Embryonic facial prominence (tissue), 1 donor: ENCODE measurements around the gene HFM1.
"Not testable (repeated sequence)": the region's sequence is repeated elsewhere in the genome, so short reads cannot be mapped to it uniquely, and the experiment has no call there.

ENCODE experiments used
- DNase-seq: peaks from one replicate; pipeline ENCODE4 v3.0.0-alpha.2; 2016; ENCODE audit errors: extremely low spot score

HFM1 gene

DNA sequence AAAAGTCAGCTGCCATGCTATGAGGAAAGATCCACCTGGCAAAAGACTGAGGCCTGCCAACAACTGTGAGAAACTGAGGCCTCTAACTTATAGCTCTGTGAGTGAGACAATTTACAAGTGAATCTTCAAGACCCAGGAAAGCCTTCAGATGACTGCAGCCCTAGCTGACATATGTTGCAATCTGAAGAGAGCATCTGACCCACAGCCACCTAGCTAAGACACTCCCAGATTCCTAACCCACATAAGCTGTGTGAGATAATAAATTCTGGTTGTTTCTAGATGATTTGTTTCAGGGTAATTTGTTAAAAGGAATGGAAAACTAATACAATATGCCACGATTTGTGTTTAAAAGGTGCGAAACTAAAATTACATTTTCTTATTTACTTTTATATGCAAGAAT lies 55.1 kb downstream of the HFM1 start:
- no peak for DNase-seq

DNA sequence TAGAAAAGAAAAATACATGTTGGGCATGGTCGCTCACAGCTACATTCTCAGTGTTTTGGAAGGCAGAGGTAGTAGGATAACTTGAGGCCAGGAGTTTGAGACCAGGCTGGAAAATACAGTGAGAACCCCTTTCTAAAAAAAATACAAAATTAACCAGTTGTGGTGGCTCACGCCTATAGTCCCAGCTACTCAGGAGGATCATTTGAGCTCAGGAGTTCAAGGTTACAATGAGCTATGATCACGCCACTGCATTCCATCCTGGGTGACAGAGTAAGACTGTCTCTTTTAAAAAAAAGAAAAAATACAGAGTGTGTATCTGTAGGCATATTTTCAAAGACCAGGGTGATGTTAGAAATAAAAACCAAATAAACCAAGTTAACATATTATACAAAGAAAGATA lies 57.8 kb downstream of the HFM1 start:
- no peak for DNase-seq

DNA sequence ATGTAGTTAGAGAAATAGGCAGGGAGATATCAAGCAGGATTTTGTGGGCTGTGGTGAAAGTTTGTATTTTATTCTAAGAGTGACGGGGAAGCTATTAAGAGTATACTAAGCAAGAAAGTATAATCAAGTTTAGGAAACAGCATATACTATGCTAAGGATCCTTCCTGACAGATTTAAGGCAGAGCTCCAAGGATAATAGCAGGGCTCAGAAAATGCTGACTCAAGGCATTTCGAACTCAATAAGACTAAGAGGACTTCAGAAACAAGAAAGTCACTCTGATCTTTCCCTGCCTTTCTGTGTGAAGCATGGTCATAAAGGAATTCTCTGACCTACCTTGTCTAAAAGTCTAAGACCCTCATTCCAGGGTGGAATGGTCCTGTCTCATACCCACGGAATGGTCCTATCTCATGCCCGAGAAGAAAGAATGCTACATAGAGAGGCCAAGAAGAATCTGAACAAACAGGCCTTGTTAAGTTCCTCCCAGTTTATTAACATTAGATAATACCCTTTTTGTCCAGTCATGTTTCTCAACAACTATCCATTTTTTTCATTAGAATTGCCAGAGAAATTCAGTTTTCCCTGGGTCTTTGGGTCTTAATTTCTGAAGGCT lies 59.1 kb downstream of the HFM1 start:
- DNase-seq: no peak

- DNase-seq: no peak
These were observed 66.1 kb downstream of the HFM1 start for GRCh38 chr1:91338501-91338900.

DNA sequence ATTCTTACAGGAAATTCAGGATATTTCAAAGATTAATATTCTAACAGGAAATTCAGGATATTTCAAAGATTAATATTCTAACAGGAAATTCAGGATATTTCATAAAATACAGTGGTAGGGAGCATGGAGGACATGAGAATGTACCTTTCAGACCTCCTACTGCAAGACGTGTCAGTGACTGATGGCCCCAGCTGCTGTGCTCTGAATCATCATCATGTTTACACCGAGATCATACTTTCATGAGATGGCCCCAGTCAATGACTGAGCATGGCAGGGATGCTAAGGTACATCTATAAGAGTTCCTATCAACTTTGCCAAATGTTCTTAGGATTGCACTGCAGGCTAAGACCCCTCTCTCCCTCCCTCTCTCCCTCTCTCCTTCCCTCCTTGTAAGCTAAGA lies 69.0 kb downstream of the HFM1 start:
- no peak for DNase-seq

DNA sequence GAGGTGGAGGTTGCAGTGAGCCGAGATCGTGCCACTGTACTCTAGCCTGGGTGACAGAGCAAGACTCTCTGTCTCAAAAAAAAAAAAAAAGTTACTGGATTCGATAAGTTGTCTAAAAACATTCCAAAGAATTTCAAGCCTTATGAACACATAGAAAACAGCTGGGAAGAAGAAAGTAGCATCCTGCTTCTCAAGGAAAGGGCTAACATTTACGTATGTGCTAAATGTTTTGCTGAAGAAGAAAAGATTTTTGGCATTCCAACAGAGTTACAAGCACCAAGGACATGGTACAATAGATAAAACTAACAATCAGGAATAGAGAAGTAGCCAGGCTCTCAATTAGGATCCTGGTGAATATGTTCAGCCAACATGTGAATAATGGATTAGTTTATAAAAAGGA lies 69.8 kb downstream of the HFM1 start:
- no peak for DNase-seq

GRCh38 chr1:91325456-91325855 lies 79.2 kb downstream of the HFM1 start:
- no peak for DNase-seq

DNA sequence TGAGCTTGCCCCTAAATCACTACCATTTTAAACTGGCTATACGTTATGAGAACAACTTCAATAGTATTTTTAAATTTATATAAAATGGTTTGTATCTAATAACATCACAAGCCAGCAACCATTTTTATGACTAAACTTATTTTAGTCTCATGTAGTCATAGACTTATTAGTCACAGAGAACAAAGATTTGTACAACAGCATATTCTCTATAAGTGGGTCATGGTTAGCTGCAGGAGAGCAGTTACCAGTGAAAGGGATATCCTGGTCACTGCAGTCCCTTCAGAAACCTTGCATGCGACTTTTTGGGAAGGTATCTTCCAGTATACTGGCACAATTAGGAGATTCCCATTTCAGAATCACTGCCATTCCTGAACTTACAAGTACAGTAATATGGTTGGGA lies 90.0 kb downstream of the HFM1 start:
- DNase-seq: no peak

- no peak for DNase-seq
These were observed 93.0 kb downstream of the HFM1 start for GRCh38 chr1:91311672-91312071.

GRCh38 chr1:91308544-91308943 lies 96.1 kb downstream of the HFM1 start:
- no peak for DNase-seq

- no peak for DNase-seq
These were observed 96.7 kb downstream of the HFM1 start for GRCh38 chr1:91307784-91308409.

GRCh38 chr1:91303165-91303564 lies 101.5 kb downstream of the HFM1 start:
- no peak for DNase-seq

GRCh38 chr1:91288843-91289553 lies 115.6 kb downstream of the HFM1 start:
- DNase-seq: not testable (repeated sequence)

- not testable (repeated sequence) for DNase-seq
These were observed 117.7 kb downstream of the HFM1 start for GRCh38 chr1:91286962-91287317.

DNA sequence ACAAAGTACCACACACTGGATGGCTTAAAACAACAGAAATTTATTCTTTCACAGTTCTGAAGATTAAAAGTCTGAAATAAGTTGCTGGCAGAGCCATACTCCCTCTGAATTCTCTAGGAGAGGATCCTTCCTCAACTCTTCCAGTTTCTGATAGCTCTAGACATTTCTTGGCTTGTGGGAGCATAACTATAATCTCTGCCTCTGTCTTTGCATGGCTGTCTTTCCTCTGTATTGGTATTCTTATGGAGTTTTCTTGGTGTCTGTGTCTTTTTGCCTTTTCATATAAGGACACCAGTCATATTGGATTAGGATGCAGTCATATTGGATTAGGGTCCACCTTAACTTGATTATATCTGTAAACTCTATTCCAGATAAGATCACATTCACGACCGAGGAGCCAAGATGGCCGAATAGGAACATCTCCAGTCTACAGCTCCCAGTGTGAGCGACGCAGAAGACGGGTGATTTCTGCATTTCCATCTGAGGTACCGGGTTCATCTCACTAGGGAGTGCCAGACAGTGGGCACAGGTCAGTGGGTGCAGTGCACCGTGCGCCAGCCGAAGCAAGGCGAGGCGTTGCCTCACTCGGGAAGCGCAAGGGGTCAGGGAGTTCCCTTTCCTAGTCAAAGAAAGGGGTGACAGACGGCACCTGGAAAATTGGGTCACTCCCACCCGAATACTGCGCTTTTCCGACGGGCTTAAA lies 118.2 kb downstream of the HFM1 start:
- DNase-seq: not testable (repeated sequence)

- no peak for DNase-seq
These were observed 121.3 kb downstream of the HFM1 start for GRCh38 chr1:91283421-91283726.

DNA sequence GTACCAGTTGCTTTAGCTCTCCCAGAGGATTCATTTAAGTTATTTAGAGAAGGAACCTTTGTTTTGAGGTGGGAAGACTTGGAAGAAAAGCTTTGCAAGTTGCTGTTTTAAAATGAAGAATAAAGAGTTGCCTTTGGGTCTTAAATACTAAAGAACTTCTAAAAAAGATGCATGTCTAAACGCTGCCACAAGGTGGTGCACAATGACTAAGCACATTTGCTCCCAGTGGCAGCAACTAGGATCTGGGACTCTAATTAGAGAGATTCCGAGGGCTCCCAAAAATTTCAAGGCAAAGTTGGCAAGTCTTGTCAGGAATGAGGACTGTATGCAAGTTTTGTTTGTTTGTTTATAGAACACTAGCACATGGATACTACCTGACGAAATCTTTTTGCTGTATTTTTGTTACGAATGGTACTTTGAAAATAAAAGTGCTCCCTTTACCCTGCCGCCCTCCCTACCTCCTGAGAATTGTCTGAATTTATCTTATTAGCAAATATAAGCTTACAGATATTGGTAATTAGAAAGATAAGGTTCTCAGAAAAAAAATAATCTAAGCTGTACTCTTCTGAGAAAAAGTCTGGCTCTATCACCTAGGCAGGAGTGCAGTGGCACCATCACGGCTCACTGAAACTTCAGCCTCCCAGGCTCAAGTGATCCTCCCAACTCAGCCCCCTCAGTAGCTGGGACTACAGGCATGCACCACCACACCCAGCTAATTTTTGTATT lies 121.8 kb downstream of the HFM1 start:
- DNase-seq: peak; percentile 58

DNA sequence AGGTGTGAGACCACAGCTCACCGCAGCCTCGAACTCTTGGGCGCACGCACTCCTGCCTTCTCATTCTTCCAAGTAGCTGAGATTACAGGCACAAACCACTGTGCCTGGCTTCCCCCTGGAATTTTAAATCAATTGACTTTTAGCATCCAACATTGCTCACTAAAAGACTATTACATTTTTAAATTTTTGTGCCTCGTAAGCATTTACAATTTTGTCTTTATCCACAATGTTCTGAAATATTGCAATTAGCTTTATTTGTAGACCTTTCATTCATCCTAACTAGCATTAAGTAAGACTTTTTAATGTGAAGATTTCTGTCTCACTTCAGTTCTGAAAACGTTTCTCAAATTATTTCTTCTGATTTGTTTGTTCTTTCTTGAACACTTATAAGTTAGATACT lies 122.9 kb downstream of the HFM1 start:
- no peak for DNase-seq

- peak; percentile 40 for DNase-seq
These were observed 125.9 kb downstream of the HFM1 start for GRCh38 chr1:91278754-91279153.

DNA sequence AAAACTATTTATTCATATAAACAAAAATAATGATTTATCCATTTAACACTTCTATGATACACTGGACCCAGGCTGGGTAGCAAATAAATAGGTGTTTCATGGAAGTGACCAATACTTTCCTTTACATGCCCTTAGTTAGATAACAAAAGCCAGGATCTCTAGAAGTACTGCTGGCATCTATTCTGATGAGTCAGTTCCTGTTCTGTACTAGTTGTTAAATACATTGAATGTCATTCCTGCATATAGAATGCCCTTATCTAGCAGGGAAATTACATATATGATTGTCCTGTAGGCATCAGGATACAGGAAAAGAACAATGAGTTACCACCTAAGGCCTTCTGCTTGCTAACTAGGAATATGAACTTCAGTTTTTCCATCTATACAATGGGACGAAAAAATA lies 130.8 kb downstream of the HFM1 start:
- no peak for DNase-seq

GRCh38 chr1:91261655-91262054 lies 143.0 kb downstream of the HFM1 start:
- DNase-seq: no peak

GRCh38 chr1:91245435-91245834 lies 159.2 kb downstream of the HFM1 start:
- no peak for DNase-seq
